GM19025 (cell line): ENCODE measurements around the gene WDR59.
"Not testable (repeated sequence)": the region's sequence is repeated elsewhere in the genome, so short reads cannot be mapped to it uniquely, and the experiment has no call there.

Experiments
- ATAC-seq: cut with Tn5 transposase; IDR thresholded peaks from one replicate; pipeline ENCODE4 v1.9.1; 2021; ENCODE audit warnings: mild to moderate bottlenecking, low read depth, moderate library complexity; ENCODE audit not compliant: unreplicated experiment

Gene WDR59

GRCh38 chr16:74921051-74921450 is 63.9 kb downstream of the WDR59 start:
- no peak for ATAC-seq

GRCh38 chr16:74909665-74910064 is 75.3 kb downstream of the WDR59 start:
- ATAC-seq, result no peak

- ATAC-seq, result not testable (repeated sequence)
These were observed 76.2 kb downstream of the WDR59 start for GRCh38 chr16:74908759-74909158.

DNA sequence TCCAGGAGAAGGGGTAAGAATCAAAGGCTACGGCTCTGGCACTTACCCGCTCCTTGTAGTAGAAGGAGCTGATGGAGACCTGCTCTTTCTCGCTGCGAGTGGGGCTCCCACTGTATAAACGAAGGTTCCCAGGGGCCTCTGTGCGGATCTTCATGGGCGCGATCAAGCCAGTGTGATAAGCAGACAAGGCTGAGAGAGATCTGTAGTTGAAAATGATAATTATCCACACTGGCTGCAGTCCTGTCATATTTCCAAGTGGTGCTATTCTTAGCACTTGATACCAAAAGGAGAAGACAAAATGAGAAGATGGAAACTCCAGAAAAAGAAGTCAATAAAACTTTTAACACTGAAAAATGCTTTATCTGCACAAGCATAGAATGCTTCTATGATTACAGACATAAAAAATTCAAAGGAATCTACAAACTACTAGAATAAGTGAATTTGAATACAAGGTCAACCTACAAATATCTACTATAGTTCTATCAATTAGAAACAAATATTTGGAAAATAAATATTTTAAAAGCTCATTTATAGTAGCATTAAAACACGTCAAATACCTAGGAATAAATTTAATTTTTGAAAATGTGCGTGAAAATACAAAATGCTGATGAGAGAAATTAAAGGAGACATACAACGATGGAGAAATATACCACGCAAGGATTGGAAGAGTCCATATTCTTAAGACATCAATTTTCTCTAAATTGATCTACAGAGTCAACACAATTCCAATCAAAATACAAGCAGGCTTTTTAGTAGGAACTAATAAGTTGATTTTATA is 80.8 kb downstream of the WDR59 start:
- ATAC-seq, result no peak

GRCh38 chr16:74903120-74903519 is 81.8 kb downstream of the WDR59 start:
- no peak for ATAC-seq

DNA sequence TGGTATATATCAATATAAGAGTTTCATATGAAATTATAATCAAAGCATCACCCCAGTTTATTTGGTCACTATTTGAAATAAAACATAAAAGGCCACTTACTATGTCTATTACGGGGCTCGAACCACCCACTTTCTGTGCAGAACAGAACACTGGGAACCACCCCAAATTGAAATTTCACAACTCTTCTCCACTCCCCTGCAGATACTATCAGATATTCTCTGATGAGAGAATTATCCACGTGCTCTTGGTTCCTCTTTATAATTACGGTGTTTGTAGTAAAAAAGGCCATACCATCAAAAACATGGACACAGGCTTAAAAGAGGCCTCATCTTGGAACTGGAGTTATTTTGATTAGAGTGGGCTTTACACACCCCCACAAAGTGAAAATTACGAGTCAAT is 82.8 kb downstream of the WDR59 start:
- ATAC-seq, result no peak

DNA sequence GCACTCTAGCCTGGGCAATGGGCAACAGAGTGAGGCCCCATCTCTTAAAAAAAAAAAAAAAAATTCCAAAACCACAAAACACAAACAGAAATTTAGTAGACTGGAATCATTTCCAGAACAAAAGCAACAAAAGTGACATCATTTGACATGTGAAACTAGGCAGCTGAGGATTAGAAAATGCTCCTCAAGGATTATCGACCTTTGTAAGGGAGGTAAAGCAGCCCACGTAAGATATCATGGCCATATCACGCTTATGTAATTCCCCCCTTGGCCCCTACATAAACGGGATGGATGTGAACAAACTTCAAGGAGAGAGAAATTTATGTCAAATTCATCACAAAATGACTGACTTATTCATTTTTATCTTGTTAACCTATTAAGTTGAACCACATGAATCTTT is 83.3 kb downstream of the WDR59 start:
- no peak for ATAC-seq

GRCh38 chr16:74899816-74900215 is 85.1 kb downstream of the WDR59 start:
- no peak for ATAC-seq

DNA sequence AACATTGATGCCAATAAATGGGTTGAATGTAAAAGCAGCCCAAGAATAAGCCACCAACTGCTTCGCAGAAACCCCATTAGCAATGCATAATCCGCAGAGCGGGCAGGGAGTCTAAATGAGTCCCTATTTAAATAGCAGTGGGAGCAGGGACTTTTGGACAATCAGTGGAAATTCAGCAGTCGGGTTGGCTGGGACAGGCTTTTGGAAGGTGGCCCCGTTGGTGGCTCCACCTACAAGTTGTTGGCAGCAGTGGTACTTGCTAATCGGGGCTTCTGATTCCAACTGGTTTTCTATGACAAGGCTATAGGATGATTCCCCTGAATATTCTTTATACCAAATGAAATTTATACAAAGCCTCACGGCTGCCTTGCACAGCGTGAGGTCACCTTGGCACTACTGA is 86.3 kb downstream of the WDR59 start:
- no peak for ATAC-seq

DNA sequence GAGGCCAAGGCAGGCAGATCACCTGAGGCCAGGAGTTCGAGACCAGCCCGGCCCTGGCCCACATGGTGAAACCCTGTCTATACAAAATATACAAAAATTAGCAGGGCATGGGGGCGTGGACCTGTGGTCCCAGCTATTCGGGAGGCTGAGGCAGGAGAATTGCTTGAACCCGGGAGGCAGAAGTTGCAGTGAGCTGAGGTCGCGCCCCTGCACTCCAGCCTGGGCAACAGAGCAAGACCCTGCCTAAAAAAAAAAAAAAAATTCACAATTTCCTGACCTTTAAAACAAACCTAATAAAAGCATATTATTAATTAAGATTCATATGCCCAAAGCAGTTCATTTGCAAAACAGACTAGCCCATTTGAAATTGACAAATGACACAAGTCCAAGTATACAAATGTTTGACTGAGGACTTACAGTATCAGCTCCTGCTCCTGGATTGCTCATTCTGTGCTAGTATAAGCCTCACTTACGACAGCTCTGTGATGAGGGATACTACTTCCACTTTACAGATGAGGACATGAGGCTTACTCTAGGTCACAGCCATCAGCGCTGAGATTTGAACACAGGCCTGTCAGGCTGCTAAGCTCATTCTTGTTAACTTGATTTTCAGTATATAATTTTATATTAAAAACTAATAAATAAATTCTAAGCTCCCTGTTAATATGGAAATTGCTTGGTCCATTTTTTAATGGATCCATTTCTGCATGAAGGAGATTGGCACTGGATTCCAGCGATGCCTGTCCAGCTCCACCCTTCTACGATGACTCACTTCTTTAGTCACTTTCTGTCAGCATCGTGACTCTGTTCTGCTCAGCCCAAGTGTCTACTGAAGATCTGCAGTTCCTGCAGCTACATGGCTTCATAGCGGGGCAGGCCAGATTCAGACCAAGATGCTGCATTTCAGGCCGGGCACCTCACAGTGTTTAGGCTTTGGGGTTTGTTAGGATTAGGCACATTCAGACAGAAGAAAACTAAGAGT is 88.2 kb downstream of the WDR59 start:
- no peak for ATAC-seq

- ATAC-seq, result no peak
These were observed 91.4 kb downstream of the WDR59 start for GRCh38 chr16:74893541-74893940.

DNA sequence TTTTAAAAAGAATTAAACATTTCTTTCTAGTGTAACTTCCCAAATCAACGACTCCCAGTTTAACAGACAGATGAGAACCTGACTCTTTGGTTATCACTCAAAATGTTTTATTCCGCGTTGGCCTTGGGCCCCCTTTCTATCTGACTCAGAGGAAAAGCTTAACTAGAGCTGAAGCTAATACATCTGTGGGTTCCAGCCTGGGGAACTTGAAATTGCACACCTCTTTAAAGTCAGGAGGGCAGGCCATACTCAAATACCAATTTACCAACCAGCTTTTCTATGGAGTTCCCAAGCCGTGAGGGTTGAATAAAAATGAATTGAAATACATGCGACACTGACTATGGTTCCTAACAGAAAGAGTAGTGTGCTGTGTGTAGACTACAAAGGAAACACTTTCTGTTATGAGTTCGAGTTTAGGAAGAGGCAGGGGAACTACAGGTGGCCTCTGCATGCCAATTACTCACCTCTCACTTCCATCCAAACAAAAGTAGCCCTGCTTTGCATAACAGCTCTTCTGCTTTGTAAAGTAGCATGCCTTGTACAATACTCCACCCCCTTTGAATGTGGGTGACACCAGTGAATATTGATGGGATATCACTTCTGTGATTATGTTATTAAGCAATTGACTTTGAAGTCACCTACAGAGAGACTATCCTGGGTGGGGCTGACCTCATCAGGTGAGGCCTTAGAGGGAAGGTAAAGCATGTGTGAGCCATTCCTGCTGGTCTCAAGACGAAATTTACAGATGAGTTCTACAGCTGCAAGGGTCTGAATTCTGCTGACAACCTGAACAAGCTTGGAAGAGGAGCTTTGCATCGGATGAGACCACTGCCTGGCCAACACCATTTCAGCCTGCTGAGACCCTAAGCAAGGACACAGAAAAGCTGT is 92.1 kb downstream of the WDR59 start:
- ATAC-seq, result peak; percentile 85

DNA sequence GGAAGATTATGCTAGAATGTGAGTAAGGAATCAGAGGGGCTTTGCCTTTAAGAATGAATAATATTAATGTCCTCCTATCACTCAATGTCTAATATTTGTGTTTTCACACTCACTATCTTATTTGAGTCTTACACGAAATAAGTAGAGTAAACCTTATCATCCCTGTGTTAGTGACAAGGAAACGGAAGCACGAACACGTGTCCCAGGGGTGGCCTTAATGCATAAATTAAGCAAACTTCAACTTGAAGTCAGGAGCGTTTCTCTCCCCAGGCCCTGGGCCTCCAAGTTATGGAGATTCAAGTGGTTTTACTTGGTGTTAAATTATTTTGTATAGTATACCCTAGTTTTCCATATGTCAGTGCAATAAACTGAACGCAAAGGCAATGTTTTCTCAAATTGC is 96.0 kb downstream of the WDR59 start:
- no peak for ATAC-seq

DNA sequence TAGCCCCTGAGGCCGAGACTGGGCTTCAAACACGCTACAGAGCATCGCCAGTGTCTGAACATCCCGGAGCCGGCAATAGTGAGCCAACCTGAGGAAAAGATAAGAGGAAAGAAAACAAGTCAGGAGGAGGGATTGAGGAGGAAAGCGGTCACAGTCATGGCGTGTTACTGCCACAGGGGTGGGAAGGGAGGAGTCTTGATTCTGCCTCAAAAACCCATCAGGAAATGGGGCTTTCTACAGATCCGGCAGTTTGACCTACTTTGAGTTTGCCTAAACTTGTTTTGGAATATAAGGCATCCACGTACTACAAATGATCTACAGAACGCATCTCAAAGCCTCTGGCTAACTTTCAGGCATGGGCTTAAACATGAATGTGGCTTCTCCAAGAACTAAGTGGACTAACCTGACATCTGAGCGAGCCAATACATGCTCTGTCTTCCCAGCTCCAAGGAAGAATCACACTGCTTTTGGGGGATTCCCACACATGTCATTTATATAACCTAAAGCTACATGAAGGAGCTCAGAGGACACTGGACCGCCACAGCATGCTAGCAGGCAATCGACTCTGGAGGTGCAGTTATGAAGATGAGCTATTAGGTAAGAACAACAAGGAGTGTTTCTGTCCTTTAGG is 96.6 kb downstream of the WDR59 start:
- no peak for ATAC-seq

DNA sequence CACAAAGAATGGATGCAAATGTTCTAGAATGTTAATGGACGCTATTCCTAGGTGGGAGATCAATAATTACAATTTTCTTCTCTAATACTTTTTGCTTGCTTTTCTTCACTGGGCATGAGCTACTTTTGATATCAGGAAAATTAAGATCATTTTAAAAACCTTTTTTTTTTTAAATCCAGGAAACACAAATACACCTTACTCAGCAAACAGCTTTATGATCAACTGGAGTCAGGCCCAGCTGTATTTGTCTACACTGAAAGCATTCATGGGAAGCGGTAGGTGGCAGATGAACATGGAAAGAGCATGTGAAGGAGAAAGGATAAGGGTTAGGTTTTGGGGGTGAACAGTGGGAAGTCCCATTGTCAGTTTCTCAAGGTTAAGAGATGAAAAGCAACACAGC is 97.8 kb downstream of the WDR59 start:
- no peak for ATAC-seq

- ATAC-seq, result no peak
These were observed 107.2 kb downstream of the WDR59 start for GRCh38 chr16:74877706-74878105.

- no peak for ATAC-seq
These were observed 109.9 kb downstream of the WDR59 start for GRCh38 chr16:74874912-74875546.

DNA sequence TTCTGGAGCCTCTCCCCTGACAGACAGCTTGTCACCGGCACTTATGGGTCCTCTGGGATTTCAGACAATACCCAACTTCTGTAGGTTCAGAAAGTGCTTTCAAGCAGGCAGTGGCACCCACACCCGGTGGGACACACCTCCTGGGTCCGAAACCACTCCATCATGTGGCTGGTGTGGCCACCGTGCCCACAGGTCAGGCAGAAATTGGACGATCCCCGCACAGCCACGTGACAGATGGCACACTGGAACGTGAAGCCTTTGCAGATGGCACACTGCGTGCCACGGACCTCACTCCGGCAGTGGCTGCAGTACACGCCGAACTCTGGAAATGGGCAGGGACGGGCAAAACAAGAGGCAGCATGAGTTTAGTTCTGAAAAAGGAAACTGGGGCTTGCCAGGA is 110.8 kb downstream of the WDR59 start:
- no peak for ATAC-seq

- ATAC-seq, result no peak
These were observed 112.6 kb downstream of the WDR59 start for GRCh38 chr16:74872302-74872701.

- no peak for ATAC-seq
These were observed 113.3 kb downstream of the WDR59 start for GRCh38 chr16:74871608-74872007.
